Posterior vena cava (tissue), 2 donors: ENCODE measurements around the gene IKBKE. TPM values are rescaled to one million over a fixed set of nuclear protein-coding genes. Genes with fewer than 3 reads are reported as not detected.
A peak's percentile ranks its signal among the peaks of the same experiment; 100 is the strongest.
"Not testable (repeated sequence)": the region's sequence is repeated elsewhere in the genome, so short reads cannot be mapped to it uniquely, and the experiment has no call there.

Source experiments
- DNase-seq: peaks from one replicate; pipeline ENCODE4 v3.0.0-alpha.2; 2020; ENCODE audit warnings: low spot score
- intact Hi-C, 2 donors: fragments of 100-400 bp; cut with DNase I; formaldehyde crosslinking; loops; one replicate each; pipeline versions ENCODE4 v1.14.1 to v1.14.2; 2022 to 2023
- total RNA-seq, 2 donors: library from RNA; stranded (reverse); fragmentation: NEBNext Ultra II Directional; extraction: Animal tissue kit (Norgen Biotek cat#: 25700); gene quantifications; one replicate each; pipeline ENCODE4 v1.2.1, GENCODE V29; 2021
- donor health status: DM: yes; HTN: yes; CAD: no.
- donor health status: DM: yes; HTN: yes; CAD: no.

The IKBKE gene
- total RNA-seq, 2 donors from 2014 or later, result 4.8 to 6.5 TPM

DNA sequence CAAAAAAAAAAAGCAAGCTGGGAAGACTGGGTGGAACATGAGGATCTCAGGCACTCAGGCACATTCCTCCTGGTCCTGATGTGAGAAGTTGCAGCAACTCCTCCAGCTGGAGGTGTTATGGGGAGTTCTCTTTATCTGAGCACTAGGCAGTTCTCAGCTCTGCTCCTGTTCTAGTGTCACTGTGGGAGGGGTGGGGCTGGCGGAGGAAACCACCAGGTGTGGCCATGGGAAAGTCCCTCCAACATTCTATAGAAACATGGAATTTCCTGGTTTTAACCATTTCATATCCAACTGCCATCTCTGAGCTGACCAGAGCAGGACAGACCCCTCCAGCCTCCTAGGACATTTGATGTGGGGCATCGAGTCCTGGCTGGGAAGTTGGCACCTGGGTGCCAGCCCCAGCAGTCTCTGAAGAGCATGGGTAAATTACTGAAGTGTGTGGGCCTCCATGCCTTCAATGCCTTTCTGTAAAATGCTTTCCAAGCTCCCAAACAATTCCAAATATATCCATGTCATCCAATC, 804 bp upstream of the IKBKE start:
- DNase-seq, result no peak
- intact Hi-C loops, result no loop called here

DNA sequence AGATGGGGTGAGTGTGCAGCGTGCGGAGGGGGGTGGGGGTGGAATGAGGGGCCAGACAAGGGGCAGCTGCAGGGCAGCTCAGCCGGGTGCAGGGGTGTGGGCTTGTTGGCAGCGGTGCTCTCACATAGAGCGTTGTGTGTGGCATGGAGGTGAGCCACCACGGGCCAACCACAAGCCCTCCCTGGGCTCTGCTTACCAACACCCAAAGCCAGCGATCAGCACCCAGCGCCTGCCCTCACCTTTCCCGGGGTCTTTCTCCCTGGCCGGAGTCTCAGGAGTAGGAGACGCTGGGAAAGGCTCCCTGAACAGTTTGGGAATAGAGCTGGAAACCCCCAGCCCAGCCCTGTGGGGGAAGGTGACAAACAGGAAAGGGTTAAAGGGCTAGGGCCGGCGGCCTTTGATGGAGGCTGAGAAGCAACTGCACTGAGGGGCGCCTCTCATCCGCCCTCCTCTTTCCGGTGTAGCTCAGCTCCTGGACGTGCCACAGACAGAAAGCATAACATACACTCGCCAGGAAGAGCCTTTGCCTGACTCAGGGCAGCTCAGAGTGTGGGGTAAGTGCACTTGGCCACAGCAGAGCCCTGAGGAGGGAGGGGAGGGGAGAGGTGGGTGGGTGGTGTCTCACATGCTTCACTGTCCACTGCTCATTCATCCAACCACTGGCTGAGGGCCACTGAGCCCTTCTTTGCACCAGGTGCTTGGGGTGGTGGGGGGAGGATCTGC, 577 bp downstream of the IKBKE start:
- intact Hi-C loops, result loop anchor here in 1 of 2 donors (10.0 kb wide), 1 partner anchor 704 kb away; no protein-coding TSS in a partner anchor

DNA sequence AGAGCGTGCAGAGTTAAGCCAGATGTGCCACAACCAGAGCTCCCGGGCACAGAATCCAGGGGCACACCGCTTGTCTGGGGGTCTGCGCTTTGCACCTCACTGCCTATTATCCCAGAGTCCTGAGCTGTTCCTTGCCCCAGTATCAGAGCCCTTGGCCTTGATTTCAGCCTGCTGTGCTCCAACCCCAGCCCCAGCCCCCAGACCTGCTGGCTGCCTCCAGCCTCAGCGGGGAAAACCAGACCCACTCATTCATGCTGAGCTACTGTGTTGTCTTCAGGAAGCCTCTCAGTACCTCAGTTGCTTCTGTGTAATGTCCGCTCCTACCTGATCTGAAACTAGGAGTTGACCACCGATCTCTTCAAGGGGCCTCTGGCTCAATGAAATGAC, 1.1 kb downstream of the IKBKE start:
- intact Hi-C loops, result loop anchor here in 1 of 2 donors (10.0 kb wide), 1 partner anchor 703 kb away; no protein-coding TSS in a partner anchor
- DNase-seq, result no peak

More for the DNA sequence above, 577 bp downstream of the IKBKE start:
- no peak for DNase-seq

DNA sequence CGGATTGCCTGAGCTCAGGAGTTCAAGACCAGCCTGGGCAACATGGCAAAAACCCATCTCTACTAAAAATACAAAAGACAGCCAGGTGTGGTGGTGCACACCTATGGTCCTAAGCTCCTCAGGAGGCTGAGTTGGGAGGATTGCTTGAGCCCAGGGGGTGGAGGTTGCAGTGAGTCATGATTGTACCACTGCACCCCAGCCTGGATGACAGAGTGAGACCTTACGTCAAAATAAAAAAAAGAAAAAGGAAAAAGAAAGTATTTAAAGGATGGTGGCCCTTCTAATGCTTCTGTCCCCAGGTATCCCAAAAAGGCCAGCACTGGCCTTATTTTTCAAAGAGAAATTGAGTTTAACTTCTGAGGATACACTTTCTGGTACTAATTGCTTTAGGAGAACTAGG, 1.7 kb downstream of the IKBKE start:
- intact Hi-C loops, result loop anchor here in 1 of 2 donors (10.0 kb wide), 1 partner anchor 703 kb away; no protein-coding TSS in a partner anchor

DNA sequence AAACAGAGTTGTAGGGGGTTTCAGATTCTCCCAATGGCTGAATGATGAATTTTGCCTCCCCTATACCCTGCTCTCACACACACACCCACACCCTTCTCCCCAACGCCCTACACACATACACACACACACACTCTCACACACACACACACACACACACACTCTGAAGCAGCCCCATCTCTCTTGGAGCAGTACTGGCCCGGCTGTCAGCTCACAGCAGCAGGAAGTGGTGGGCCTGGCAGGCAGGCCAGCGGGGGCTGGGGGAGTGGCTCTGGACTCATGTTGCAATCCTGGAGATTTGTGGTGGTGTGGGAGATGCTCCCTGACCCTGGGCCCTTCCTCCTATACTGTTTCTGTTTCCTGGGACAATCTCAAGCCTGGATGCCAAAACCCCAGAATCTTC, 2.2 kb downstream of the IKBKE start:
- DNase-seq, result no peak
- intact Hi-C loops, result loop anchor here in 1 of 2 donors (10.0 kb wide), 1 partner anchor 702 kb away; no protein-coding TSS in a partner anchor

More for the DNA sequence above, 1.7 kb downstream of the IKBKE start:
- no peak for DNase-seq

DNA sequence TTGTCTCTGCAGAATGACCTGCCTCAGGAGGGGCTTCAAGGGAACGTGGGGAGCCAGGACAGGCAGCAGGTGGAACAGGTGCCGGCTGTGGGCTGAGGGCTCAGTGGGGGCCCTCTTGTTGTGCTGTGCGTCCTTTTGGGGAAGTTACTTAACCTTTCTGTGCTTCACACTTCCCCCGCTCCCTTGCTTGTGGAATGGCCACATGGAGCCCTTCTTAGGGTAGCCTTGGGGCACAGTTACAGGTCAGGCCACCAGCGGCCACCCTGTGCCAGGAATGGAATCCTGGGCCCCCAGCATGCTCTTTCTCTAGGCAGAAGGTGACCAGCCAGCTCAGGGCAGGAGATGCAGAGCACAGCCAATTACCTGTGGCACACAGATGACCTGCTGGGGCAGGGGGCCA, 2.6 kb downstream of the IKBKE start:
- no peak for DNase-seq
- intact Hi-C loops, result loop anchor here in 1 of 2 donors (10.0 kb wide), 1 partner anchor 702 kb away; no protein-coding TSS in a partner anchor

DNA sequence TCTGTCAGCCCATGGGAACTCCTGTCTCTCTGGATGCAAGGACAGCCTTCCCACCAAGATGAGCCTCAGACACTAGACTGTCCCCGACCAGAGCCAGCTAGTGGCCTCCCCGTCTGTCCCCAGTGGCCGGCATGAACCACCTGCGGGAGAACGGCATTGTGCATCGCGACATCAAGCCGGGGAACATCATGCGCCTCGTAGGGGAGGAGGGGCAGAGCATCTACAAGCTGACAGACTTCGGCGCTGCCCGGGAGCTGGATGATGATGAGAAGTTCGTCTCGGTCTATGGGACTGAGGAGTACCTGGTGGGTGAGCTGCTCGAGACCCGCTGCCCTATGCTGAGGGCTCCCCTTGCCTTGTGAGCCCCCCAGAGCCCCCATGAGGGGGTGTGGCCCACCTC, 5.8 kb downstream of the IKBKE start:
- intact Hi-C loops, result loop anchor here in 1 of 2 donors (10.0 kb wide), 1 partner anchor 699 kb away; no protein-coding TSS in a partner anchor
- DNase-seq, result no peak

DNA sequence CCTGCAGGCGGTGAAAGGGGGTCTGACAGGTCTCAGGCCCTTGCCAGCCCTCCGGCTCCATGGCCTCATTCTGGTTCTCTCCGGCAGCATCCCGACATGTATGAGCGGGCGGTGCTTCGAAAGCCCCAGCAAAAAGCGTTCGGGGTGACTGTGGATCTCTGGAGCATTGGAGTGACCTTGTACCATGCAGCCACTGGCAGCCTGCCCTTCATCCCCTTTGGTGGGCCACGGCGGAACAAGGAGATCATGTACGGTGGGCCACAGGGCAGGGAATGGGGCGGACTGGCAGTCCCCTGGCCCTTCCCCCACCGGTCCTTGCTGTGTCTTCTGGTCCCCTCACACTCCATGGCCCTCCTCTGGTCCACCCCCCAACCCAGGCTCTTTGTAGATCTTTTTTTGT, 6.3 kb downstream of the IKBKE start:
- intact Hi-C loops, result loop anchor here in 1 of 2 donors (10.0 kb wide), 1 partner anchor 698 kb away; no protein-coding TSS in a partner anchor

DNA sequence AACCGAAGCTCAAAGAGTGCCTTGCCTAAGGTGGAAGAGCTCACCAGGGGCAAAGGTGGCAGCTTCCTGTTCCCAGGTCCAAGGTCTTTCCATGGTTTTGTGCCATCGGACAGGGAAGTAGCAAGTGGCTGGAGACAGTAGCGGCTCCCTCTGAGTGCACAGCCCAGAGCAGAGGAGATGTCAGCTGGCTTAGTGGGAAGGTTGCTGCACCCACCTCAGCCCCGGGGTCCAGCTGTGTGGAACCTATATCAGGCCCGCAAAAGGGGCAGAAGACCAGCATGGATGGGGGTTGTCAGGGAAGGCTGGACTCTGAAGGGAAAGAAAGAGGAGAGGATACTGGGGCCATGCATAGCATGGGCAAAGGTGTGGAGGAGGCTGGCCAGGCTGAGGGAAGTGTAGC, 6.8 kb downstream of the IKBKE start:
- intact Hi-C loops, result loop anchor here in 1 of 2 donors (10.0 kb wide), 1 partner anchor 698 kb away; no protein-coding TSS in a partner anchor
- DNase-seq, result no peak

More for the DNA sequence above, 6.3 kb downstream of the IKBKE start:
- no peak for DNase-seq

DNA sequence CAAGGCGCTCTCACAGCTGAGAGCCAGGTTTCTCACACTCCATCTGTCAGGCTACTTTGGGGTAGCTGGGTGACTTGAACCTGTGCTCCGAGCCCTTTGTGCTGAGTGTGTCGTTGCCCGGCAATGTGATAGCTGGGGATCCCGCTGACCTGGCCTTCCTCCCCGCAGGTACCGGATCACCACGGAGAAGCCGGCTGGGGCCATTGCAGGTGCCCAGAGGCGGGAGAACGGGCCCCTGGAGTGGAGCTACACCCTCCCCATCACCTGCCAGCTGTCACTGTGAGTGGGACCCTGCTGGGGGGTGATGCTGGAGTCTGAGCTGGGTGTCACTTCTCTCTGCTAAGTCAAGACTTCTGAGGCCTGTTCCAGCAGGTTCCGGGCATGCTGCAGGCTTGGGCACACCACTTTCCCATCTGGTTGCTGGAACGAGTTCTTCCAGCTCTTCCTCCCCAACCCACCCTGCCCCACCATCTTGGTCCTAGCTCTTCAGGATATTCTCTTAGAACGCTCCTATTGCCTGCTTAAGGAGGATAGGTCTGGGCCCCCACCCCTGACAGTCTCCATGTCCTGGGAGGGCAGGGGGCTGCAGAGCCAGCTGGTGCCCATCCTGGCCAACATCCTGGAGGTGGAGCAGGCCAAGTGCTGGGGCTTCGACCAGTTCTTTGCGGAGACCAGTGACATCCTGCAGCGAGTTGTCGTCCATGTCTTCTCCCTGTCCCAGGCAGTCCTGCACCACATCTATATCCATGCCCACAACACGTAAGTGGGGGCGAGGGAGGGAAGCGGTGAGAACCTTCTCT, 7.5 kb downstream of the IKBKE start:
- DNase-seq, result no peak
- intact Hi-C loops, result loop anchor here in 1 of 2 donors (10.0 kb wide), 1 partner anchor 697 kb away; no protein-coding TSS in a partner anchor

DNA sequence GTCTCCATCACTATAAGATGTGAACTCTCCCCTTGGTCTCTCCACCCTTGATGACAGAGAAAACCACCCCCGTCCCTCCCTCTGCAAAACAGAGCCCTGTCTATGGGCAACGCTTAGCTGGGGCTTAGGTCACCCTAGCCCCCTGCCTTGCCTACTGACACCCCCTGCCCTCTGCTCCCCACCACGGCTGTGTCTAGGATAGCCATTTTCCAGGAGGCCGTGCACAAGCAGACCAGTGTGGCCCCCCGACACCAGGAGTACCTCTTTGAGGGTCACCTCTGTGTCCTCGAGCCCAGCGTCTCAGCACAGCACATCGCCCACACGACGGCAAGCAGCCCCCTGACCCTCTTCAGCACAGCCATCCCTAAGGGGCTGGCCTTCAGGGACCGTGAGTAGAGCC, 8.5 kb downstream of the IKBKE start:
- intact Hi-C loops, result loop anchor here in 1 of 2 donors (10.0 kb wide), 1 partner anchor 696 kb away; no protein-coding TSS in a partner anchor
- no peak for DNase-seq

DNA sequence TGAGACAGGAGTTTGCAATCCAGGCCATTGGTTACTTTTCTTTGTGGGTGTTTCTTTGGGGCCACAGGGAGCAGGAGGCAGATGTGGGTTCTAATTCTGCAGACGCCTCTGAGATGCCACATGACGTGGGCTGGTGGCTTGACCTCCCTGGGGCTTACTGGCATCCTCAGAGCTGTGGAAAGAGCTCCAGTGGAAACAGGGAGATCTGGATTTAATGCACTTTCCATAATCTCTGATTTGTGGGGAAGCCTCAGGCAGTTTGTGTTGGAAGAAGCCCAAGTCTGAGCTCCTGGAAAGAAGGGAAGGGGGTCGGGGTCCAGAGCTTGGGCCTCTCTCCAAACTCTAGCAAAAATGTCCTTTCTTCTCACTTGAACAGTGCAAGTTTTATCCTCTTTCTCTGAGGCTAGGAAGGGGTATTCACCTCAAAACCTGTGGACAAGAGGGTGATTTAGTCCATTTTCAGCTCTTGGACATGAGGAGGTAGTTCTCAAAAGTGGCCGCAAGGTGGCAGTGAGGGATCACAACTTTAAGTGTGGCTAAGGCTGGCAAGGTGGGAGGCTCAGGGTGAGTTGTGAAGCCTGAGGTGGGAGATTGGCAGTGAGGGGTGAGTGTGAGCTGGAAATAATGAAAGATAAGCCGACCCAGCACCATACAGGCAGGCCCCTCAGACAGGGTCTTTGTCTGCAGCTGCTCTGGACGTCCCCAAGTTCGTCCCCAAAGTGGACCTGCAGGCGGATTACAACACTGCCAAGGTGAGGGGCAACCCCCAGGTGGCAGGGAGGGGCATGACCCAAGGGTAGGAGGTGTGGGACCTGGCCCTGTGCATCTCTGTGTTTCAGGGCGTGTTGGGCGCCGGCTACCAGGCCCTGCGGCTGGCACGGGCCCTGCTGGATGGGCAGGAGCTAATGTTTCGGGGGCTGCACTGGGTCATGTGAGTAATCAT, 9.2 kb downstream of the IKBKE start:
- peak; percentile 90 for DNase-seq
- intact Hi-C loops, result loop anchor here (10.0 kb wide), 2 partner anchors 435 to 695 kb away; no protein-coding TSS in a partner anchor

DNA sequence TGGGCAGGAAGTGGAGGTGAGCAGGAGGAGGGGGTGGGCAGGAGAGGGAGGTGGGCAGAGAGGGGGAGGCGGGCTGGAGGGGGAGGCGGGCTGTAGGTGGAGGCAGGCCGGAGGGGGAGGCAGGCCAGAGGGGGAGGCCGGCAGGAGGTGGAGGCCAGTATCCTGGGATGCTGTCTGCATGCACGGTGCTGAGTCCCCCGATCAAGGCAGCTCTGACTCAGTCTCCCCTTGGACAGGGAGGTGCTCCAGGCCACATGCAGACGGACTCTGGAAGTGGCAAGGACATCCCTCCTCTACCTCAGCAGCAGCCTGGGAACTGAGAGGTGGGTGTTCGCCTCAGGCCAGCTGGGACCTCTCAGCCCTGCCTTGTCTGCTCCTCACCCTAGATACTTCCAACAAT, 9.9 kb downstream of the IKBKE start:
- intact Hi-C loops, result loop anchor here (10.0 kb wide), 1 partner anchor 435 kb away; no protein-coding TSS in a partner anchor
- DNase-seq, result no peak

DNA sequence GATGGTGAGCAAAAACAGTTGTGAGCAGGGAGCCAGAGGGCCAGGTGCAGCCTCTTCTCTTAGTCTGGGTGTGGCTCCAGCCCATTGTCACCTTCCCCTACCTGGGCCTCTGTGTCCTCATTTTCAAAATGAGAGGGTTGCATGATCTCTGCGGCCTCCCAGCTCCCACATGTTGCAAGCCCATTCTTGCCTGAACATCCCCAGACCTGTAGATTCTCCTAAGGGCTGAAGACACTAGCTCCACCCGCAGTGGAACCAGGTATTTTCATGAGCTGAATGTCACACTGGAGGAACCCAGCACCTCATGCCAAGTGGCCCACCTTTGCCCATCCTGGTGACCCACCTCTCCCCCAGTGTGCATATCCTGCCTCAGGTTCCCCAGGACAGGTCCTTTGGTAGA, 12.3 kb downstream of the IKBKE start:
- no peak for DNase-seq
- intact Hi-C loops, result loop anchor here (10.0 kb wide), 1 partner anchor 432 kb away; no protein-coding TSS in a partner anchor

DNA sequence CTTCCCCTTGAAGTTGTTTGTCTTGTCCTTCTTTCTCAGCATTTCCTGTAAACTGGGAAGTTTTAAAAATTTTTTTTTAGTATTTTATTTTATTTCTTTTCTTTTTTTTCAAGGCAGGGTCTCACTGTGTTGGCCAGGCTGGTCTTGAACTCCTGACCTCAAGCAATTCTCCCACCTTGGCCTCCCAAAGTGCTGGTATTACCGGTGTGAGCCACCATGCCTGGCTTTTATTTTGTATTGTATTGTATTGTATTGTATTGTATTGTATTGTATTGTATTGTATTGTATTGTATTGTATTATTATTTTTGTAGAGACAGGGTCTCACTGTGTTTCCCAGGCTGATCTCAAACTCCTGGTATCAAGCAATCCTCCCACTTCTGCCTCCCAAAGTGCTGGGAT, 13.6 kb downstream of the IKBKE start:
- intact Hi-C loops, result loop anchor here (10.0 kb wide), 1 partner anchor 431 kb away; no protein-coding TSS in a partner anchor

DNA sequence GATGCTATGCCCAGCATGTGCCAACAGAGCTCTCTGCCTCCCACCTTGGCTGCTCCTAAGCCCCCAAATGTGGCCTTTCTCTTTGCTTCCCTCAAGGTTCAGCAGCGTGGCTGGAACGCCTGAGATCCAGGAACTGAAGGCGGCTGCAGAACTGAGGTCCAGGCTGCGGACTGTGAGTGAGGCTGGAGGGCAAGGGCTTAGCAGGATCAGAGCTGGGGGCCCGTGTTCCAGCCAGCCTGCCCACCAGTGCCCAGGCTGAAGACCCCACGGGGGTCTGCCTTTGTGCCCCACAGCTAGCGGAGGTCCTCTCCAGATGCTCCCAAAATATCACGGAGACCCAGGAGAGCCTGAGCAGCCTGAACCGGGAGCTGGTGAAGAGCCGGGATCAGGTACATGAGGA, 14.6 kb downstream of the IKBKE start:
- intact Hi-C loops, result loop anchor here (10.0 kb wide), 1 partner anchor 430 kb away; no protein-coding TSS in a partner anchor
- no peak for DNase-seq

More for the DNA sequence above, 13.6 kb downstream of the IKBKE start:
- not testable (repeated sequence) for DNase-seq

DNA sequence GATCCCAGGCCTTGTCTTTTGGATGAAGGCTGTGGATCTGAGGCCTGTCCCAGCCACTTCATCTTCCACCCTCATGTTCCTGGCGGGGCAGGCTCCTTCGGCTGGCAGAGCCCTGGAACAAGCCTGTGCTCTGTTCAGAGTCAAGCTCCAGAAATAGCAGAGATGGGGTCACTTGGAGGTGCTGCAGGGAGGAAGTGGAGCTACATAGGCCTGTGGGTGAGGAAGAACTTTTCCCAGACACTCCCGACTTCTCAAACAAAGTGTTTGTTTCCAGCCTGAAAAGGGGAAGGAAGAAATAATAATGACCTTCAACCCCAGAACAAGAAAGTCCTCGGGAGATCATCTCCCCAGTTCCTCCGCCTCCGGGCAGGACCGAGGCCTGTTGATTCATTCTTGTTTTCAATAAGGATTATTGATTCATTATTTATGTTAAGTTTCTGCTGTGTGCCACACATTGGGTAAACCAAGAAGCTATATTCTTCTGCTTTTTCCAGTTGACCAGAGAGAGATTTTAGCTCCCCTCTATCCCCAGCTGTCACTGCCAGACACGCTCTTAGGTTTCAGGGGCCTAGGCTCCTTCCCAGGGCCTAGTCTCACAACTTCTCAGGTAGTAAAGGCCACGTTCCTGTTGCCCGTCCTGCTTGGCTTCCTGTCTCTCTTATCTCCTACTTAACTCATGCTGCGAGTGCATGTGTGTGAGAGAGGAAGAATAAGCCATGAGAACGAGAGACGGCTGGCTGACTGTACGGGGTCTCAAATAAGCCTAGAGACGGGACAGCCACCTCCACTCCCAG, 16.9 kb downstream of the IKBKE start:
- DNase-seq, result no peak
- intact Hi-C loops, result loop anchor here (10.0 kb wide), 1 partner anchor 428 kb away; no protein-coding TSS in a partner anchor
